GM19468 (cell line): Measurements from ENCODE around the gene CD276.
A peak's percentile ranks its signal among the peaks of the same experiment; 100 is the strongest.
"Not testable (repeated sequence)": the region's sequence is repeated elsewhere in the genome, so short reads cannot be mapped to it uniquely, and the experiment has no call there.

Experiments used
- ATAC-seq: cut with Tn5 transposase; IDR thresholded peaks from one replicate; pipeline ENCODE4 v1.9.1; 2021; ENCODE audit warnings: mild to moderate bottlenecking, moderate library complexity, moderate number of reproducible peaks; ENCODE audit not compliant: unreplicated experiment; ENCODE audit errors: extremely low read depth

CD276 gene

DNA sequence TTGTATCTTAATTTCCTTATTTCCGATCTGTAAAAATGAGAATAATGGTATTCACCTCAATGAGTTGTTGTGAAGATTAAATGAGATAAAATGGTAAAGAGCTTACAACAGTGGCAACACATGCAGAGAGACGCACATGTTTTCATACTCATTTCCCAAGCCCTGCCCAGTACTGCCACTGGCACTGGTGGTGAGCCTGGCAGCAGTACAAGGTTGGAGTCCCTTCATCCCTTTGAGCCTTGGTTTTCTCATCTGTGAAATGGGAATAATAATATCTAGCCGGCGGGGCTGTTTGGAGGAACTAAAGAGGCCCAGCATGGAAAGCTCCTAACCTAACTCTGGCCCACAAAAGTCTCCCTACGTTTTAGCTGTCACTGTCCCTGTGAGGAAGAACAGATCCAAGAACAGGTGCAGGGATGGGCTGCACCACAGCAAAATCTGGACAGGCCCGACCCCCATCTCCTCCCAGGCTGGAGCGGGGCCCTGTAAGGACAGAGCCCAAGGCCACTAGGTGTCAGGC, 866 bp upstream of the CD276 start:
- ATAC-seq = no peak

DNA sequence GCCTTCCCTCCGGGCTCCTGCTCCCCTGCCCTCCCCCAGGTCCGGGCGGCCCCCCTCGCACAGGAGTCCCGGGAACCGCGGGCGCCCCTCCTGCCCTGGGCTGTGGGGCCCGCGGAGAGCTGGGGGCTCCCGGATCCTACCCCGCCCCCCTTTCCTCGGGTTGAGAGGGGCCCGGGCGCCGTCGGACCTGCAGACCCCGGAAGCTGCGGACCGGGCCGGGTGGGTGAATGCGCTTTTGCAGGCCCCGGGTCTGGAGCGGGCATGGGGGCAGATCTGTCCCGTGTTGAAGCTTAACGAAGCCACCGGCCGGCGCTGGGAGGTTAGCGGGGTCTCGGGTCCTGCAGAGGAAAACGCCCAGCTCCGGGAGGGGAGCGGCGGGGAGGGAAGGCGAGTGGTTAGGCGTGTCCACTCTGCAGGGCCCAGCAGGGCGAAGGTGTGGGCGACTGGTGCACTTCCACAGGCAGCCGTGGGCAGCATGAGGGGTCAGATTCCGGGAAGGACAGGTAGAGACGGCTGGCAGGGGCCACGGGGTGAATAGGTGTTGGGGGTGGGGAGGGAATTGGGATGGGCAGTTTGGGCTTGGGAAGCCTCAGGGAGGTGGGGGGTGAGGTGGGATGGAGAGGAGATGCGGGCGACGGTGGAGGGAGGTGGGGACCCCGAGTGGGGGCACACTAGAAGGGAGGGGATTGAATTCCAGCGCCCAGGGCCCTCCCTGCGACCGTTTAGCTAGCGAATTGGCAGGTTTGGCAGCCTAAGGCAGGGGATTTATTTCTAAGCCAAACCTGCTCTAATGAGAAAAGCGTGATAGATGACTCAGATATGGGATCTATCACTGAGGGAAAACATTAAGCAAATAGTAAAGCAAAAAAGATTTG, 635 bp downstream of the CD276 start:
- ATAC-seq = no peak

DNA sequence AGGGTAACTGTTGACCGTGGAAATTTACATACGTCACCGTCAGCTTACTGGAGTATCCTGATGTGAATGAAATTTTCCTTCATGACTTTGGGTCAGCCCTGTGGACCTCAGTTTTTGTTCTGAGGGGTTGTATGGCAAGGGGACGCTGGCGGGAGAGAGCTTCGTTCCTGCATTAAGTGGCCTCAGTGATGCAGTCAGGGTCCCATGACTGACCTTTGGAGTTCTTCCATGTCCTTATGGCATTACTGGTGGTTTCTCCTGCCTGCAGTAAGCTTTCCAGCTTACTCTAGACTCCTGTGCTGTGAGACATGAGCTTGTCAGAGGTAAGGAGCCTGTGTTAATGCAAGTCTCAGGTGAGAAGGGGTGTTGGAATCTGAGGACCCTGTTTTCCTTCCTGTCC, 1.8 kb downstream of the CD276 start:
- no peak for ATAC-seq

DNA sequence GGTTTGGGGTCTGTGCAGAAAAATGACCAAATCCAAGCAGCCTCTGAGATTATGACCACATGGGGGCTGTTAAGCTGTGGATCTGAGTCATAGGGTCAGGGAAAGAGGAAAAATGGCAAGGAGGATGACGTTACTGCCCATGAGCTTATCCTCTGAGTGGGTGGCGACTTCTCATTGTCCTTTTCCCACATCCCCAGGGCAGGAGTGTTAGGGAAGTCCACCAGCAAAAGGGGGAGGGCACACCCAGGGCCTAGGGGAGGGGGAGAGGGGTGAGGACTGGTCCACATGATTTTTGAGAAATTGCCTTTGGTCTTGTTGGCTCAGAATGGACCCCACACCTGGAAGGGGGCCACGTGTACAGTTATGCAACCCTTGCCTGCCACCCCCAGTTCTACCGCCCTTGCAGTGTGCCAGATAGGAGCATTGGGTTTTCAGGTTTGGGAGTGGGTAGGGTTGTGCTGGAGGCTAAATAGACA, 2.6 kb downstream of the CD276 start:
- no peak for ATAC-seq

DNA sequence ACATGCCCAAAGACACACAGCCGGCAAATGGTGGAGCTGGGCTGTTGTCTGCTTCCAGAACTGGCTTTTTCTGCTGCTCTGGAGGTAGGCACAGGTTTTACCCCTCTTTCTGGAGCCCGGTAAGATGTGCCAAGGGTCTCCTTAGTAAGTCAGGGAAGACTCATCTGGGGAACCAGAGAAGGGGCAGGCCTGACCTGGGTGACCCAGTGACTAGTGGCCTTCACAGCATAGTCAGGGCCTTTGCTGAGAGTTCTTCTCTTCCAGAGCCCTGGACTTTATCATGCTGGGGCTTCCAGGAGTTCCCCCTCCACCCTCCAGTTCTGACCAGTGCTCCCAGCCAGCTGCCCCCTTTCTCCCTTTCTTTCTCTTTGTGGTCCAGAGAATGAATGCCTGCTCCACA, 3.2 kb downstream of the CD276 start:
- no peak for ATAC-seq

DNA sequence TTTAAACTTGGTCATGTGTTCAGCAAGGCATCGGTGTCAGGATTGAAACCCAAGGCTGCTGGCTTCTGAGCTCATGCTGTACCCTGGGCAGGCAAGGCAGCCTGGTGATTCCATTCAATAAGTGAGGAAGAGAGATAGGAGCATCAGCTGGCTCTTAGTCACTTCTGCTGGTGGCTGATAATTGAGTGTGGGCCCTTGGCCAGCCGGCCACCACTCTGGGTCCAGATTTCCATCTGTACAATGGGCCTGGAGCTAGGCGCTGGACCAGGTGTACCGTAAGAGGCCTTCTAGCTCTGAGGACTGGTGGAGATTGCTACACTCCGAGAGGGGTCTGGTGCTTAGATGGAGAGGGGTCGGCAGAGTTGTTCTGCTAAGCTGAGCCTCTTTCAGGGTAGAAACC, 4.3 kb downstream of the CD276 start:
- ATAC-seq = no peak

DNA sequence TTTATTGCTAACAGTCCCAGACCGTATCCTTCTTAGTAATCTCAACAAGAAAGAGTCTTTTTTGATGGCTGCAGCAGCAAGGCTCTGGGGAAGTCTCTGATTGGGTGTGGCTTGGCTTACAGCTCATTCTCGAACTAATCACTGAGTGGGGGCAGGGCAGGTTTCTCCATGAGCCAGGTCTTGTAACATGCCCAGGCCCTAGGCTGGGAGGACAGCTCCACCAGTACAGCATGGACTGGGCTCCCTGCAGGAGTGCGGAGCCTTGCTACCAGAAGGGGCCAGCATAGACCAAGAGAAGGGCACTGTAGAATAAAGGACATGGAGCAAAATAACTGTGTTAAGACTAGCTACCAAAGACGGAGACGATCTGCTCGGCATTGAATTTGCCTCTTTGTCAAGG, 7.2 kb downstream of the CD276 start:
- ATAC-seq = no peak

DNA sequence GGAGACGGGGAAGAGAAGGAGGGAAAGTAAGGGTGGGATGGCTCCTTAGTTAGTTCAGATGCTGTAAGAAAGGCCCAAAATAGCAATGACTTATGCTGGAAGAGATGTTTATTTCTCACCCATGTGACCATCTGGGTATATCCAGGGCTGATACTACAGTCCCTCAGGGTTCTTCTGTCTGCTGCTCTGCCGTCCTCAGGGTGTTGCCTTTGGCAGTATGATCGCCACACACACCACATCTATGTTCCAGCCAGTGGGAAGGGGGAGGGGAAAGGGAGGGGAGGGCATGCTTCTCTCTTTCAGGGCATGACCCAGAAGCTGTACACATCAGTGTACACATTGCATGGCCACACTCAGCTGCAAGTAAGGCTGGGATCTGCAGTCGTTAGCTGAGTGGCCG, 10.2 kb downstream of the CD276 start:
- ATAC-seq = no peak

DNA sequence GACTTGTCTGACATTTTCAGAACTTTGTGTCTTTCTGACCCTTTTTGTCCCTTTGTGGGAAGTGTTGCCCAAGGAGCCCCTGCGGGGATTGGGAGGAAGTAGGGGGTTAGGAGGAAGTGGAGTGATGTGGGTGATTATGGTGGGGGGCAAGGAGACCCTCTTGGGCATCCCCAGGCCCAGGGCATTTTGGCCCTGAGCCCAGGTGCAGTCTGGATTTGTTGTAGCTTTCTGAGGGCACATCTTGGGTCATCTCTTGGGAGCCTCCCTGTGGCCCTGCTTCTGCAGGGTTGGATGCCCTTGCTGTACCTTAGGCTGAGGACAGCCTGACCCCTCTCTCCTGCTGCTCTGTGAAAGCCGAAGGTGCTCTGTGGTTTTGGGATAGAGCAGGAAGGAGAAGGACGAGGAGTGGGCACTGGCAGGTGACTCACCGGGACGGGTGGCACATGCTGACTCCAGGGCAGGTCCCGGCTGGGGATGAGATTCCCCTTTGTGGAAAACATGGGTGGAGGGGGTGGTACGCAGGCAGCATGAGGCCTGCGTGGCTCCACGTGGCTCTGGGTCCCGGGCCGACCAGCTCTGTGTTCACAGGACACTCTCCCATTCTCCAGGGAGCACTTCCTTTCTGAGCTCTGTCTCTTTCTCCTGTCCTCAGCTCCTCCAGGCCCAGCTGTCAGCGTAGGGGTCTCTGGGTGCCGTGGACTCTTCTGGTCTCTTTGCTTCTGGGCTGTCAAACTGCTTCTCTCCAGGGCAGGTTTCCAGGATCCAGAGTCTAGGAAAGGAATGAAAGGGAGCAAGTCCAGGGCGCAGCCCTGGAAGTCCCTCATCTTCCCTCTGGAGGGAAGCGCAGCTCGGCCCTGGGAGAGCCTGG, 11.8 kb downstream of the CD276 start:
- ATAC-seq = no peak

DNA sequence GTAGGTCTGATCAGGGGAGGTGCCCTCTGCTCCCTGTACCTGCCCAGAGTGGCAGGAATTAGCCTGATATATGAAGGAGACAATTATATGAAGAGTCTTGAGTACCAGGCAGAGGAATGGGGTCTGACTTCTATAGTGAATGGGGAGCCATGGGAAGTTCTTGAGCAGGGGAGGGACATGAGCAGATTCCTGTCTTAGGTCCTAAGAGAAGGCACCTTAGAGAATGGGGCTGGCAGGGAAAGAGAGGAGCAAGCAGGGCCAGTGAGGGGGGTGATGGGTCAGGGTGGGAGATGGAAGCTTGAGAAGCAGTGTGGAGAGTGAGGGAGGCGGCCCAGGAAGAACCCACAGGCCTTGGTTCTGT, 12.4 kb downstream of the CD276 start:
- ATAC-seq = no peak

DNA sequence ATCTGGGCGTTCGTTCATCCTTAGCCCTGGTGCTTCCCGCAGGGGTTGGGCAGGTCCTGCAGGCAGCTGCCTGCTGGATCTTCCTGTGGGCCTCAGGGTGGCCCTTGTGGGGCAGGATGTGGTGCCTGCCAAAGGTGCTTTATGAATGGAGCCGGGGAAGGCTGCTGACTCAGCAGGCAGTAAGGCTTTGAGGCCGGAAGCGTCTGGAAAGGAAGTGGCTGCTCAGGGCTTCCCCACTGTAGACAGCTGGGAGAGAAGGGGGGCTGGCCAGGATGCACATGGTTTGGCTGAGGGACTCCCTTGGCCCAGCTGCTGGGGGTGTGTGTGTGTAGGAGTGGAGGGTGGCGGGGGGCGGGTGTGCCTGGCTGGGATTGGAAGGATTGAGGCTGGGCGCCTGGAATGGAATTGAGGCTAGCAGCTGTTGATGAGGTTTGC, 12.9 kb downstream of the CD276 start:
- ATAC-seq = peak; percentile 19

DNA sequence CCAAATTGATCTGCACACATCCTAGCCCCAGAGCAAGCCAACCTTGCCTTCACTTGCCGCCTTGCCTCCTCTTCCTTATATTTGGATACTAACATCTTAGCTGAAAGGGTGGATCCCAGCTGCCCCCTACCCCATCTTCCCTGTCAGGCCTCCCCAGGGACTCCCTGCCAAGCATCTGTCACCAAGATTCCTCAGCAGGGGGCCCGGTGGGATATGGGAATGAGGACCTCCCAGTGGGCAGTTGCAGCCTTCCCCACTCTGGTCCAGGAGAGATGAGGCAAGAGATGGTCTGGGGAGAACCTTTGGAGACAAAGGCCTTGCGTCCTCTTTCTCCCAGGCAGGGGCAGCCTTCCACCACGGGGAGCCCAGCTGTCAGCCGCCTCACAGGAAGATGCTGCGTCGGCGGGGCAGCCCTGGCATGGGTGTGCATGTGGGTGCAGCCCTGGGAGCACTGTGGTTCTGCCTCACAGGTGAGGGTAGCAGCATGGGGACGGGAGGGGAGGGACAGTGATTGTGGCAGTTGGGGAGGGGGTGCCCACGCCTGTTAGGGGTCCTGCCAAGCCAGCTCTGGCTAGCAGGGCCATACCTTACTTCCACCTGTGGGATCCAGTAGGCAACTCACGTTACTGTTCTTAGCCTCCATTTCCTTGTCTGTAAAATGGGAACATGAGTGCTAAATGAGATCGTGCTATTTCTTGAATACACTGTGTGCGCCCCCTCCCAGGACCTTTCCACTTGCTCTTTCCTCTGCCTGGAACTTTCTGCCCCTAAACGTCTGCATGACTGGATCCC, 15.3 kb downstream of the CD276 start:
- ATAC-seq = no peak

DNA sequence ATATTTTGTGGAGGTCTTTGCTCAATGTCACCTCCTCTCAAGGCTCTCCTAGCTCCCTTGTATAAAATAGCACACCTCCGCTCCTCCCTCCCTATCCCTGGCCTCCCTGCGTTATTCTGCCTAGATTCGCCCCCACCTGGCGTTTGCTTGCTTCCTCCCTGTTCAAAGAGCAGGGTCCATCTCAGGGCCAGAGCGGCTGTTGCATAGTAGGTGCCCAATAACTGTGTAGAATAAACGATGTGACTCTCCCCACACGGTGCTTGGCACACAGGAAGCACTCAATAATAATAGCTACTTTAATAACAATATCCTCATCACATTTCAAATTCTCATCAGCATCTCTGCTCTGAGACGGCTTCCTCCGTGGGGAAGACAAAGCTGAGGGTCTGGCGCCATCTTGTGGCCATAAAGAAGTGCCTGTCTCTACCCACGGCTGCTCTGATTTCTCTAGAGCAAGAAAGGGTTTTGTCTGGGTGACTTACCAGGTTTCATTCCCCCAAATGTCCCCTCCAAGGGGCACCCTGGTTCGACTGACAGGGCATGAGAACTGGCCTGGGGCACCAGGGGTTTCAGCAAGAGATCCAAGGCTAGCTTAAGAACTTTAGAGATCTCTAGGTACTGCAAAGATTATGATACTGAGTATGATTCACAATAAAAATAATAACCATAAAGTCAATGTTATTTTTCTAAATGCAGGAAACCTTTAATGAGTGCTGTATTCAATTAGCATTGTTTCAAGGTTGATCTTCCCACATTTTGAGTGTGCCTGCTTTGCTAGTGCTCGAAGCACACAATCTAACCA, 16.1 kb downstream of the CD276 start:
- ATAC-seq = no peak

DNA sequence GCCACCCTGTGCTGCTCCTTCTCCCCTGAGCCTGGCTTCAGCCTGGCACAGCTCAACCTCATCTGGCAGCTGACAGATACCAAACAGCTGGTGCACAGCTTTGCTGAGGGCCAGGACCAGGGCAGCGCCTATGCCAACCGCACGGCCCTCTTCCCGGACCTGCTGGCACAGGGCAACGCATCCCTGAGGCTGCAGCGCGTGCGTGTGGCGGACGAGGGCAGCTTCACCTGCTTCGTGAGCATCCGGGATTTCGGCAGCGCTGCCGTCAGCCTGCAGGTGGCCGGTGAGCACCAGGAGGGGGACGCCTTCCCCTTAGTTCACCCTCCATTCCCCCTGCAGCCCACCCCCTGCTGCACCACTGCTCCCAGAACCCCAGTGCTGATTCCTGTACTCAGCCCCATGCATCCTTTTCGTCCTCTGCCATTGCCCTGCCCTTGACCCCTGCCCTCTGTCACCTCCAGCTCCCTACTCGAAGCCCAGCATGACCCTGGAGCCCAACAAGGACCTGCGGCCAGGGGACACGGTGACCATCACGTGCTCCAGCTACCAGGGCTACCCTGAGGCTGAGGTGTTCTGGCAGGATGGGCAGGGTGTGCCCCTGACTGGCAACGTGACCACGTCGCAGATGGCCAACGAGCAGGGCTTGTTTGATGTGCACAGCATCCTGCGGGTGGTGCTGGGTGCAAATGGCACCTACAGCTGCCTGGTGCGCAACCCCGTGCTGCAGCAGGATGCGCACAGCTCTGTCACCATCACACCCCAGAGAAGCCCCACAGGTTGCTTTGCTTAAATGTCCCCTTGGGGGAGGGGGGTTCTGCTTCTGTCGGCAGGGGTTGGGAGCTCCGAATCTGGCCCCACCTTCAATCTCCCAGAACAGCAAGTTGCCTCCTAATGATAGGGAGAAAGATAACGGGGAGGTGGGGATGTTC, 18.4 kb downstream of the CD276 start:
- ATAC-seq = not testable (repeated sequence)

DNA sequence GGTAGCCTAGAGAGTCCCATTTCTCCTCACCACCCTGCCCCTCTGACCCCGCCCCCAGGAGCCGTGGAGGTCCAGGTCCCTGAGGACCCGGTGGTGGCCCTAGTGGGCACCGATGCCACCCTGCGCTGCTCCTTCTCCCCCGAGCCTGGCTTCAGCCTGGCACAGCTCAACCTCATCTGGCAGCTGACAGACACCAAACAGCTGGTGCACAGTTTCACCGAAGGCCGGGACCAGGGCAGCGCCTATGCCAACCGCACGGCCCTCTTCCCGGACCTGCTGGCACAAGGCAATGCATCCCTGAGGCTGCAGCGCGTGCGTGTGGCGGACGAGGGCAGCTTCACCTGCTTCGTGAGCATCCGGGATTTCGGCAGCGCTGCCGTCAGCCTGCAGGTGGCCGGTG, 19.4 kb downstream of the CD276 start:
- not testable (repeated sequence) for ATAC-seq

DNA sequence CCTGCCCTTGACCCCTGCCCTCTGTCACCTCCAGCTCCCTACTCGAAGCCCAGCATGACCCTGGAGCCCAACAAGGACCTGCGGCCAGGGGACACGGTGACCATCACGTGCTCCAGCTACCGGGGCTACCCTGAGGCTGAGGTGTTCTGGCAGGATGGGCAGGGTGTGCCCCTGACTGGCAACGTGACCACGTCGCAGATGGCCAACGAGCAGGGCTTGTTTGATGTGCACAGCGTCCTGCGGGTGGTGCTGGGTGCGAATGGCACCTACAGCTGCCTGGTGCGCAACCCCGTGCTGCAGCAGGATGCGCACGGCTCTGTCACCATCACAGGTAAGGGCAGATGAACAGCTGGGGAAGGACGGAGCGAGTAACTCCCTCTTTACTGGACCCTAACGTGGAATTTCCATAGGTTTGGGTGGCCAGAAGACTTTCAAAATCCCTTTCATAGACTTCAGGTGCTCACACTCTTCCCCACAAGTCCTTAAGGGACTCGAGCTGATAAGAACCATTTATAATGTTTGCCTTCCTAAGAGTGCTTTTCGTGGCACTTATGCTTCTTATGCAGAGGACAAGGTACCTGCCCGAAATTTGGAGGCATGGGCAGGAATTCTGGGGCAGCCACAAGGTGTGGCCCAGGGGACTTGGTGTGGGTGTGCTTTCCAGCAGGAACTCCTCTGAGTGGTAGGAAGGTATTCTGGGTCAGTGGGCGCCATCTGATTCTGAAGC, 20.1 kb downstream of the CD276 start:
- not testable (repeated sequence) for ATAC-seq

DNA sequence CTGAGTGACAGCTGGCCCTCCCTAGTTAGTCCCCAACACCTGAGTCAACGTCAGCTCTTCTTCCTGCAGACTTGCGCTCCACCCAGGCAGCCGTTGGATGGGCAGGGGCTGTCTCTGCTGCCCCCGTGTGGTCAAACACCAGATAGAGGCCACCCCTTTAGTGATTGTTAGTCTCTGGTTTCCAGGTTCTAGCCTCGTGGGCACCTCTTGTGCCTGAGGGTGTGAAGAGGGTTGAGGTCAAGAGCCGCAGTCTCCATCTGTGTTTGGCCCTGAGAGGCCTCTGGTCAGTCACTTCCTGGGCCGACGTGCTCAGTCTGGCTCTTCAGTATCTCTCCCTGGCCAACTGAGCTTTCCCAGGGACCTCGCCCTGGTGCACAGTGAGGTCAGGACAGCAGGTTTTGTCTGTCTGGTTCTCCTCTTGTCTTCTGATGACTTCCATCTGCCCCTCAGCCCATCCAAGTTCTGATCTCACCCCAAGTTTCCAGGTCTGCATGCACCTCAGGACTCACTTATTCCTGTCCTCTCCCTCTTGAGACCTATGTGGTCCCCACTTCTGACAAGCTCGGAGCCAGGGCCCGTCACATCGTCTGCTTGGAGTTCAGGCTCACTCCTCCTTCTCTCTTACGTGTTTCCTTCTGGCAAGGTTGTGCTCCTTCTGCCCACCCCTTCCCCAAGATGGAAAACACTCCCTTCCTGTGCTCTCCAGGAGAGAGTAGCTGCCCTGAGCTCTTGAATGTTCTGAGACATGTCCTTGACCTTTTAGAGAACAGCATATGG, 20.9 kb downstream of the CD276 start:
- ATAC-seq = no peak
